Islet precursor cell (in vitro differentiated cells): ENCODE data around the gene ROCK2.

ENCODE experiments used
- DNase-seq: peaks from one replicate; pipeline ENCODE4 v3.0.0-alpha.2; 2018

ROCK2 gene

DNA sequence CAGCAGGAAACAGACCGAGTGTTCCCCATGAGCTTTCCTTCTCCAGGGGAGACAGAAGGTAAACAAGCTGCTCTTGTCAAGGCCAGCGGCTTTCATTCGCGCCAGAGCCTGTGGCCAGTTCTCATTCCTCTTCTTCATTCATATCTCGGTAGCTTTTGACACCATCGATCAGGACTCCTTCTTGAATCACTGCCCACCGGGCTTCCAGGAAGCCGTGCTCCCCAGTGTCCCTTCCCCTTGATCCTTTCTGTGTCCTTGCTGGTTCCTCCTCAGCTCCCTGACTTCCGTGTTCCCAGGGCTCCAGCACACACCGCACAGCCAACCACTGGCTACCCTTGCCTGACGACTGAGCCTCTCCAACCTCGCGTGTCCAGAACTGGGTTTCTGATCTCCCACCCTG lies 175.1 kb downstream of the ROCK2 start:
- DNase-seq, result peak; percentile 65

DNA sequence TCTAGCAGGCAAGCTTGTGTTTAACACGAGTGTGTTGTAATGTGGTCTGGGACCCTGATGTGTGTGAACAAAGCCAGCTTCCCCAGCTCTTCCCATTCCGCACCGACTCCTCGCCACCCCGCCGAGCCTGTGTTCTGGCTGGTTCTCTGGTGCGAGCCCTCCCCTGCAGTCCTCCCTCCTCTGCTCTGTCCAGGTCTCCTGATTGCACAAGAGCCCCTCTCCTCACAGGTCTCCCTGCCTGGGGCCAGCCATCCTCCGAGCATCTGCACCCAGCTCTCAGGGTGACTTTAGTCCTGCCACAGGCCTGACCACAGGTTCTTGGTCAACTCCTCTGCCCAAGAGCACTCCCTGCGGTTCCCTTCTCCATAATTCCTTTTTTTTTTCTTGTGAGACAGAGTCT lies 175.9 kb downstream of the ROCK2 start:
- peak; percentile 66 for DNase-seq

DNA sequence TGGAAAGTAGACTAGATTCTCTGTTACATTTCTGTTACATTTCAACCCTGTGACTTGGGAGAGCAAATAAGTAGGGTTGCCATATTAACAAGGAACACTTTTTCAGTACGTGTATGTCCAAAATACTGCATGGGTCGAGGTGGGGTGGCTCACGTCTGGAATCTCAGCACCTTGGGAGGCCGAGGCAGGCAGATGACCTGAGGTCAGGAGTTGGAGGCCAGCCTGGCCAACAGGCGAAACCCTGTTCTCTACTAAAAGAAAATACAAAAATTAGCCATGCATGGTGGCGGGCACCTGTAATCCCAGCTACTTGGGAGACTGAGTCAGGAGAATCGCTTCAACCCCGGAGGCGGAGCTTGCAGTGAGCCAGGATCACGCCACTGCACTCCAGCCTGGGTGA lies 178.0 kb downstream of the ROCK2 start:
- DNase-seq, result peak; percentile 15

DNA sequence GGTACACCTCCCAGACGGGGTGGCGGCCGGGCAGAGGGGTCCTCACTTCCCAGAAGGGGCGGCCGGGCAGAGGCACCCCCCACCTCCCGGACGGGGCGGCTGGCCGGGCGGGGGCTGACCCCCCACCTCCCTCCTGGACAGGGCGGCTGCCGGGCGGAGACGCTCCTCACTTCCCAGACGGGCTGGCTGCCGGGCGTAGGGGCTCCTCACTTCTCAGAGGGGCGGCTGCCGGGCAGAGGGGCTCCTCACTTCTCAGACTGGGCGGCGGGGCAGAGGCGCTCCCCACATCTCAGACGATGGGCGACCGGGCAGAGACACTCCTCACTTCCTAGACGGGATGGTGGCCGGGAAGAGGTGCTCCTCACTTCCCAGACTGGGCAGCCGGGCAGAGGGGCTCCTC lies 179.4 kb downstream of the ROCK2 start:
- DNase-seq, result peak; percentile 12

DNA sequence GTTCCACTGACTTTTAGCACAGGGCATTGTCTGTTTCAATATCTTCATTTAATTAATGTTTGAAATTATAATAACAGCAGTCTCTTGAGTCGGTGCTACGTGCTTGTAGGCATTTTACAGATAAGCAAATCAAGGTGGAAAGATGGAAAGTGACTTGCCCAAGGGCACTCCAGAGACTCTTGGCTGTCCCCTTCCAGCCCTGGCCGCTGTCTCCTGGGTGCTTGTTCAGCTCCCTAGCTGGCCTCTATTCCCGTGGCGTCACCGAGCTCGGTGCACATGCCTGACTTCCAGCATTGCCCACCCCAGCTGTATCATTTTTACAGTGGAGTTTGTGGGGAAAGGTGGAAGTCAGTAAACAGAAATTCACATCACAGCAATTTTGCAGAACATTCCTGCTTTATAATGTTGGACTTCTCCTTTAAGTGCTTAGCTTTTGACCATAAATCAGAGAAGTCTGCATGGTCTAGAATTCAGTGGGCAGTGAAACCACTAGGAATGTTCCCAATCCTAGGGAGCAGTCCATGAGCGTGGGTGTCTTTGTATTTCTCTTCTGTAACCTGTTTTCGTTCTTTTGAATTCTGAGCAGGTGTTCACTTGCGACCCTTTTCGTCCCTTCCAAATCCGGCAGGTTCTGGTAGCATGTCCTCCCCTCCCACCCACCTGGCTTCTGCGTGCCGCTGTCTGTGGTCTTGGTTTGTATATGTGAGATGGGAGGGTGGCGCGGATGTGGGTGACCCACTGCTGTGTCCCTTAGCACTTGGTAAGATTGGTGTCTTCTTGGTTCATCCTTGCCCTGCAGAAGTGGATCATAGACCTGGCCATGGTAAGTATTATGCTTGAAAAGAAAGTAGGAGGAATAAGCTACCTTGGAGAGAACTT lies 180.8 kb downstream of the ROCK2 start:
- DNase-seq, result peak; percentile 43

DNA sequence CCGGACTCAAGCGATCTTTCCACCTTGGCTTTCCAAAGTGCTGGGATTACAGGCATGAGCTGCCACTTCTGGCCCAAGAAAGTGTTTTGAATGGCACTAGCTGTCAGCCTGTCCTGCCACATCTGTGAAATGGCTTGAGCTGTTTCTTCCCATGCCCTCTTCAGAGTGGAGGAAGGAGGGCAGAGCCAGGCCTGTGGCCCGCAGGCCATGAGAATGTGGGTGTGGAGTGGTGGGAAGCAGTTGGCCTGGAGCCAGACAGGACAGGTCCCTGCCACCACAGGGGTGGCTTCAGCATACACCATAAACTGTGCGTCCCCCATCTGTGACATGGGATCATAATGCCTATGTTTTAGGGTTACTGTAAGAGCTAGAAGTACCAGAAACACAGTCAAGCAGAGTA lies 182.7 kb downstream of the ROCK2 start:
- peak; percentile 46 for DNase-seq

DNA sequence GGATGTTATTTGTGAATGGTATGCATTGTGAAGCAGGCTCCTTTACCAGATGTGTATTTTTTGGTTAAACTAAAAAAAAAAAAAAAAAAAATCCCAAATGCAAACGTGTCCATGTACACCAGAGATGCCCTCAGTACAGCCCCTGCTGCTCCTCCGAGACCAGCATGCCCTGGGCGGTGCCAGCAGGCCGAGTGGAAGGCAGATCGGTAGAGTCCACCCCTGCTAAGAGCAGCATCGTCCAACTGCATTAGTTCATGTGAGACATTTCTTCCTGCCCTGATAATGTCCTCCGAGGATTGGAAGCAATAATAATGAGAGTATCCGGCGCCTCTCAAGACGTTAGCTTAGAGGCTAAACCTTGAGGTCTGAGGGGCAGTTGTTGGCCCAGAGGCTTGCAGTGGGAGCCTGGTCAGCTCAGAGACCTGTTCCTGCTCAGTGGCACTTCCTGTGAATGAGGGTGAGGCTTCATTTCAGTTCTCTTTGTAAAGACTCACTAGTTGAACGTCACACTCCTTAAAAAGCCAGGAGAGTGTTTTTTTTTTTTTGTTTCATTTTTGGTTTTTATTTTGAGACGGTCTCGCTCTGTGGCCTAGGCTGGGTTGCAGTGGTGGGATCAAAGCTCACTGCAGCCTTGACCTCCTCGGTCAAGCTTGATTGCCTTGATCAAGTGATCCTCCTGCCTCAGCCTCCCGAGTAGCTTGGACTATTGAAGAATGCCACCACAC lies 183.5 kb downstream of the ROCK2 start:
- DNase-seq, result peak; percentile 37

DNA sequence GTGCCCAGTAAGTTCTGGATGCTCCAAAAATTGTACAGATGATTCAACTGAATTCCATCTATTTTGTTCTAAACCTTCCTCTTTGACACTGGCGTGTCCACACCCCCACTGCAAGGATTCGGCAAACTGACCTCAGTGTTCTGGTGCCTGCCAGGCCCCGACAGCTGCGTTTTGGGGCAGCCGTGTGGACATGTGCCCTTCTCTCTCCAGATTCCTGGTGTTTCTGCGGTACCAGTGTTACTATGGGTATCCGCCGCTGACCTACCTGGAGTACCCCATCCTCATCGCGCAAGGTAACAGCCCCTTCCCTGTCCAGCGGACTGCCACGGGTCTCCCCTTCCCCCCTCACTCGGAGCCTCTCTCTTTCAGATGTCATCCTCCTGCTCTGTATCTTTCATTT lies 184.2 kb downstream of the ROCK2 start:
- DNase-seq, result peak; percentile 32

DNA sequence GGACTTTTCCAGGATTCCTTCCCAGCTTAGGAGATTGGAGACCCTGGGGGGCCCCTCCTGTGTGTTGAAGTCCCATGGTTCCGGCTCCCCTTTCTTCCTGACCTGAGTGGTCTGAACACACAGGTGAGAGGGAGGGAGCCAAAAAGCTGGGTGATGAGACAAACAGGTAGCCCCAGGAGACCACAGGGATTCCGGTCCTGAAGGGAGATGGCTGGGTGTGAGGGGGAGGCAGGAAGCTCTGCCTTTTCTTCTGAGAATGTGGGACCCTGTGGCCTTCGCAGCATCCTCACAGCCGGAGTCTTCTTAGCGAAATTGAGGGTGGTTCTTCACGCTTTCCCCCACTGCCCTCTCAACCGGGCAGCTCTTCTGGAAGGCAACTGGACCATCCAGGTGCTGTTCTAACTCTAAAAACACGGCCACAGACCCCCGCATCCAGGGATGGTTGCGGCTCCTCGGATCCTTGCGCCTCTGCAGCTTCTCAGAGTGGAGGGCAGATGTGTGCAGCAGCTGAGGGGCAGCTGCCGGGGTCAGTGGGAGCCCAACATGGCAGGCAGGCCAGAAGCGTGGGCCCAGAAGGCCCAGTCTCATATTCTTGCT lies 184.8 kb downstream of the ROCK2 start:
- DNase-seq, result peak; percentile 43

DNA sequence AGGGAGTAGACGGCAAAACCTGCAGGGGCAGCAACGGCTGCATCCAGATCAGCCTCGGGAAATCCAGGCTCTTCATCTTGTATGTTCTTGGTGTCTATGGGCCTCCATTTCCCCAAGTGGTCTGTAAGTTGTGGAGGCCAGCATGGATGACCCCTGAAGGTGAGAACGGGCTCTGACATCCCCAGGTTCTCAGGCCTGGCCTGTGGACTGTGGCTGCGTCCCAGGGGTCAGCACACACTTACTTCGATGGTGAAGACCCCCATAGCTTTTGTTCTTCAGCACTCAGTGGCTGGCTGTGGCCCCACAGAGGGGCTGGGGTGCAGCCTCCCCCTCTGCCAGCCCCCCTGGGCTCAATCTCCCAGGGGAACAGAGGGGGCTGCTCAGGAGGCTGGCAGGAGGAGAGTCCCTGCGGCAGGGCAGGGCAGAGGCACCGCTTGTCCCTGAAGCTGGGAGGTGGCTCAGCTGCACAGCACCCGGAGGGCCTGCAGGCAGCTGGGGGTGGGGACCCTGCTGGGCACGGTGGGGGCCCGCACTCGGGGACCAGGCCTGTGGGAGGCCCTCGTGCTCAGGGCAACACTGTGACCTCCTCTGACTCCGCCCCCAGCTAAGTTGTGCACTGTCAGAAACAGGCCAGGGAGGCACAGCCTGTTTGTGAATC lies 185.4 kb downstream of the ROCK2 start:
- DNase-seq, result peak; percentile 58

DNA sequence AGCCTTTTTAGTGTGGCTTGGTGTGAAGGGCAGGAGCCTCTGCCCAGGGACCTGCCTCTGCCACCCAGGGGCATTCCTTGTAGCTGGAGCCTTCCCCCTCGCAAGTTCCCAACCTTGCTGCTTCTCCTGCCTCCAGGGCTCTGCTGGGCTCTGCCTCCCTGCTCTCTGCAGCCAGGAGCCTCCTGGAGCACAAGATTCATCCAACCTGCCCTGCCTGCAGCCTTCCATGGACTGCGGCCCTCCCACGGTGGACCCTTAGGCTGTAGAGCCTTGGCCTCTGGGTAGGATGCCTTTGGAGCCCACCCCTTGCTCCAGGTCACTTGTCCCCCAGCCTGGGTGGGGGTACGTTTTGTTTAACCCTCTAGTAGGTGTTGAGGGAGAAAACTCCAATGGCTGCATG lies 186.7 kb downstream of the ROCK2 start:
- no peak for DNase-seq

DNA sequence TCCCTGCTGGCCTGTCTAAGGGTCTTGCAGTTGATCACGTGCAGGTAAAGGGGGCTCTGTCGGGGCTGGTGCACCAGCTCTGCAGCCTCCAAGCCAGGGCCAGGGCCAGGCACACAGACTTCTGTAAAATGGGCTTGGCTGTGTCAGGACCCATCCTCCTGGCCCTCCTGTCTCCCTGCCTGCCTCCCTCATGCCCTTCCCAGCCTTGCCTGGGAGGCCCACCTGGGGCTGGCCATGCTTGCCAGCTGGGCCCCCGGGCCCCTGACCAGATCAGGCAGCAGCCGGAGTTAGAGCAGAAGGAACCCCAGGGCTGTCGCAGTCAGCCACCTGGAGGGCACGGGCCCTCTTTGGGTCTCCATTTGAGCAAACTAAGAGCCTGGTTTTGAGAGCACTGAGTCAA lies 187.1 kb downstream of the ROCK2 start:
- DNase-seq, result no peak

DNA sequence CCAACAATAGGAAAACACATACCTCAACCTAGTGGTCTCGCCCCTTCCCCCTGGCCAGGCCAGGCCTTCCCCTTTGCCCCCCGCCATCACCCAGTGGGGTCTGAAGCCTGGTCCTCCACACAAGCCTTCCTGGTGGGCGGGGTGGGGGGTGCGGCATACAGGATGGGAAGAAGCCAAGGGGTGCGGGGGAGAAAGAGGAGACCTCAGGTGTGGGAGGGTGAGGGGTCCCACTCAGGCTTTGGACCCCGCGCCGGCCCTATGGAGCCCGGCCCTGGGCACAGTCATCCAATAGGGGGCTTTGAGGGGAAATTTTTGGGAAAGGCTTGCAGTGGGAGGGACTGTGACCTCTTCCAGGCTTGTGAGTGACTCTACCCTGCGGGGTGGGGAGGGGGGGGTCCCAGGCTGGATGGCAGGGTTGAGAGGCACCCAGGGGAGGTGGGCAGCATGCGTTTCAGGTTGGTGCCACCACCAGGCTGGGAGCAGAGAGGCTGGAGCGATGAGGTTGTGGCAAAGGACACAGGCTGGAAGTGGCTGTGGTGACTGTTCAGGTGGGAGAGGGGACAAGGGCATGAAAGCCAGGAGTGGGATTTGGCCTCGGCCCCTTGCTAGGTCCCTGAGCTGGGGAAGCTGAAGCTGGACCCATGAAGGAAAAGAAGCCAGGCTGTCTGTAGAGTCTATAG lies 187.9 kb downstream of the ROCK2 start:
- DNase-seq, result no peak

DNA sequence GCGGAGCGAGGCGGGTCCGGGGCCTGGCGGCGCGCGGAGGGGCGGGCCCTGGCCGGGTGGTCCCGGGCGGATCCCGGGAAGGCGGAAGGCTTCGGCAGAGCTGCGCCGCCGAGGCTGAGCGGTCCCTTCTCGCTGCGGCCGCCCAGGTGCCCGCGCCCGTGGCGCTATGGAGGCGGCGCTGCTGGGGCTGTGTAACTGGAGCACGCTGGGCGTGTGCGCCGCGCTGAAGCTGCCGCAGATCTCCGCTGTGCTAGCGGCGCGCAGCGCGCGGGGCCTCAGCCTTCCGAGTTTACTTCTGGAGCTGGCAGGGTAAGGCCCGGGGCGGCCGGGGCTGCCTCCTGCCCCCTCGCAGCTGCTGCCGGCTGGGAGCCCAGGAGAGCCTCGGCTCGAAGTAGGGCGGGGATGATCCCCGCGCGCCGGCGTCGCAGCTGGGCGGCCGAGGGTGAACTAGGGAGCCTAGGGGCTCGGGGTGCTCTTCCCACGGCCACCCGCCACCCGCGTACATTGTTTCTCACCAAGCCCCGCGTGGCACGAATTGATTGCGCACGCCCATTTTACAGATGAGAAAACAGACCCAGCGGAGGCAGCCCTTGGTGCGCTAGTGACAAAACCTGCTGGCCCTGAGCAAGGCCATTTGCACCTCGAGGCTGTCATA lies 188.9 kb downstream of the ROCK2 start, which contains the start of gene SLC66A3:
Gene SLC66A3 (plus strand): TSS at position 87 of the 655 bp plus-strand sequence. CDS start 80 bp downstream, at position 167.
- no peak for DNase-seq

DNA sequence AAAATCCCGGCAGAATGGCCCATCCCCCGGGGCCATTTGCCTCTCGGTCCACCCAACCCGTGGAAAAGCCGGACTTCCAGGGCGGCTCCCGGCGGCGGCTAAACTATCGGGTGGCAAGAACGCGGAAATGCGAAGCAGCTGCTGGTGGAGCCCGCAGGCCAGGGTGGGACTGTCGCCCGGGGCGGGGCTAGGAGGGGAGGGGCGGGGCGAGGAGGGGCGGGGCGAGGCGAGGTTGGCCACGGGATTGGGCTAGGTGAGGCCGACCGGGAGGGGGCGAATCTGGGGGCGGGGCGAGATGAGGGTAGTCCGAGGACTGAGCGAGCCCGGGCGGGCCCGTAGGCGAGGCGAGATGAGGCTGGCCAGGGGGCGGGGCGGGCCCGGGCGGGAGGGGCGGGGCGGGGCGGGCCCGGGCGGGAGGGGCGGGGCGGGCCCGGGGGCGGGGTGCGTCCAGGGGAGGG lies 189.5 kb downstream of the ROCK2 start:
- peak; percentile 99 for DNase-seq

DNA sequence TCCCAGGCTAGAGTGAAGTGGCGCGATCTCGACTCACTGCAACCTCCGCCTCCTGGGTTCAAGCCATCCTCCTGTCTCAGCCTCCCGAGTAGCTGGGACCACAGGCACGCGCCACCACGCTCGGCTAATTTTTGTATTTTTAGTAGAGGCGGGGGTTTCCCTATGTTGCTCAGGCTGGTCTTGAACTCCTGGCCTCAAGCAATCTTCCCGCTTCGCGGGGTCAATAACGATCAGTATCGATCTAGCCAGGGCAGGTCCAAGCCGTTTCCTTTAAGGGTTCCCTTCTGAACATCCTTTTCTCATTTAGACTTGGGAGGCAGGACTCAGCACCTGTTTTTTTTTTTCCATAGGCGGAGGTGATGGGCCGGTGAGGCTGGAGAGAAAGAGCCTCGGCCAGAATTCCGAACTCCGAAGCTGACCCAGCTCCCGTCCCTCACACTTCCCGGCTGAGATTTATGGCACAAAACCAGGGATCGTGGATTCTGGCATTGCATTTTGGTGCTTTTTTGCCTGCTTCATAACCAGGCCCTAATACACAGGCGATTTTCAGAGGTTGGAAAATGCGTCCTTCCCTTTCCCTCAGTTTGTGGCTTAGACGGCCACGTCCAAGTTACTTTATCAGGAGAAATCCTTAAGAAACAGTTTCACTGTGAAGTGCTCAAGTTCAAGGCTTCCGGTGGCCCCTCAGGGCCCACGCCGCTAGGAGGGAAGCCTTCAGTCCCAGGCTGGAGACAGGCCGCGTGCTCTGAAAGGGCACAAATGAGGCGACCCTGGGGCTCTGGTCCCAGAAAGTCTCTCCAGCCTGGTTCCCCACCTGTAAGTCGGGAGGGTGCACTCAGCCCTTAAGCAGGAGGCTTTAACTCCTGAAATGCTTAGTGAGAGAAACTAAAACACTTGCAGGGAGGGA lies 190.2 kb downstream of the ROCK2 start:
- no peak for DNase-seq

DNA sequence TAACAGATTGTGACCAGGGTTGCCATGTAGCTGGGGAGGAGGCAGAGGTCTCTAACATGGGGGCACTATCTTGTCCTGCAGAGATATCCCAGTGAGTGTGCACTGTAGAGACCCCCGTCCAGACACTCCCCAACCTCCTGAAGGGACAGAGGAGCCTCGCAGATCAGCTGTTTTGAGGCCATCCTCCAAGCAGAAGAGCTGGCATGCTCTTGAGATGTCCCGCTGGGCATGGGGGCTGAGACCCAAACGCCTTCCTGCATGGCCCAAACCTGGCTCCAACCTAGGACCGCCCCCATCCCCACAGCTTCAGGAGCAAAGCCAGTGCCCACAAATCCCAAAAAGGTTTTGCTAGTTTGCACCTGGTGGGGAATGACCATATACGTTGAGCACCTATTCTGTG lies 191.8 kb downstream of the ROCK2 start:
- DNase-seq, result no peak

DNA sequence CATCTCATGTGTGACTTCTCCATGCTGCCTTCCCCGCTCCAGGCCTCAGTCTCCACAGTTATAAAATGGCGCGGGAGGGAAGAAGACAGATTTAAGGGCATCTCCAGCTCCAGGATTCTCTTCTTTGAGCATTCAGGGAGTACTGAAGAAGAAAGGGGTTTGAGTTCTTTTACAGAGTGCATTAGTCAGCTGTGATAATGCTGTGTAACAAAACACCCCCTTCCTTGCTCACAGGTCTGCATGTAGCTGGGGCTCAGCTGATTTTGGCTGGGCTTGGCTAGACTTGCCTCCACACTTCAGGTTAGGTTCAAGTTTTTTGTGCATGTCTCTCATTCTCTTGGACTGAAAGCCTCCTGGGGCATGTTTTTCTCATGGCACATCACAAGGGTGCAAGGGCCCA lies 197.2 kb downstream of the ROCK2 start:
- no peak for DNase-seq

DNA sequence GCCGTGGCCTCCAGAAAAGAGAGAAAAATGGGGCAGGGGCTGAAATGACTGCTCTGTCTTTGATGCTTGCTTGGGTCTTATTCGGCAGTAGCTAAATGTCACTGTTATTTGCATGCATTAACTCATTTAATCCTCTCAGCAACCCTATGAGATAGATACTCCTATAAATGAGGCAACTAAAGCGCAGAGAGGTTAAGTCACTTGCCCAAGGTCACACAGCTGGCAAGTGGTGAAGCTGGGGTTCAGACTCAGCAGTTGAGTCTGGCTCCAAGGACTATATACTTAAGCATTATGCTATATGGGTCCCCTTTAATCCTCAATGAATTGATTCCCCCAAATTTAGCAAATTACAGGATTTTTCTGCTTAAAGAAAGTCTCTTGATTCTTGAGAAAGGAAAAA lies 198.4 kb downstream of the ROCK2 start:
- DNase-seq, result no peak

DNA sequence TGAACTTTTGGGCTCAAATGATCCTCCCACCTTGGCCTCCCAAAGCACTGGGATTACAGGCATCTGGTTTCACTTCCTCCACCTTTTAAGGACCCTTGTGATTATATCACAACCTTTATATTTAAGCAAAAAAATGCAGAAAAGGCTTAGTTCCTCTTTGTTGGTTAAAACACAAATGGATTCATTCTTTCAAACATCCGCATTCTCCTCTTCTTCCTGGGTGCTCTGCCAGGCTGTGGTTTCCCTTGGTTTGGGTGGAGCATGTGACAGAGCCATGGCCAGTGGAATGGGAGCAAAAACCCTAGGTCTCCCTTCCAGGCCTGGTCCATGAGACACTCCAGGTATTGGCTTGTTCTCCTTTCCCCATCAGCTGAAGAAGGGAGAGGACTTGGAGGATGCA lies 199.1 kb downstream of the ROCK2 start:
- no peak for DNase-seq

DNA sequence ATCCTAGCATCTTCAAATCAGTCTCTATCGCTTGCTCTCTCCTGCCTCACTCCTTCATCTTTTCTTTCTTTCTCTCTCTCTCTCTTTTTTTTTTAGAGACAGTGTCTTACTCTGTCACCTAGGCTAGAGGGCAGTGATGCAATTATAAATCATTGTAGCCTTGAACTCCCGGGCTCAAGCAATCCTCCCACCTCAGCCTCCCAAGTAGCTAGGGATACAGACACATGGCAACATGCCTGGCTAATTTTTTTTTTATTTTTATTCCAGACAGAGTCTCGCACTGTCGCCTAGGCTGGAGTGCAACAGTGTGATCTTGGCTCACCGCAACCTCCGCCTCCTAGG lies 199.7 kb downstream of the ROCK2 start:
- DNase-seq, result no peak
